Psoas muscle (tissue), 8 donors: ENCODE data around the gene SH3RF3. TPM values are rescaled to one million over a fixed set of nuclear protein-coding genes. Genes with fewer than 3 reads are reported as not detected.
A peak's percentile ranks its signal among the peaks of the same experiment; 100 is the strongest.

Experiments
- ATAC-seq, 4 donors: fragments of 200-7000 bp; cut with Tn5 transposase; one replicate each; pipeline ENCODE4 v1.9.1; 2020; ENCODE audit warnings: moderate library complexity in 3 of 4, mild to moderate bottlenecking in 2 of 4
- DNase-seq, 2 donors: peaks; one replicate each; pipeline ENCODE4 v3.0.0-alpha.2; 2020
- H3K27ac ChIP-seq: fragments of 200-600 bp; one replicate; pipeline ENCODE4 v1.8.0; 2022
- H3K27me3 ChIP-seq, 3 donors: fragments of 200-600 bp in 1 of 3; one replicate each; pipeline versions ENCODE4 v1.6.1 to v1.8.0; 2013 to 2022; ENCODE audit warnings: low read length in 2 of 3, mild to moderate bottlenecking in 2 of 3, moderate library complexity in 1 of 3; ENCODE audit not compliant: insufficient read depth in 3 of 3
- H3K36me3 ChIP-seq, 2 donors: fragments of 200-600 bp in 1 of 2; one replicate each; pipeline versions ENCODE4 v1.6.1 to v1.8.0; 2013 to 2022; ENCODE audit warnings: low read depth in 1 of 2, mild to moderate bottlenecking in 1 of 2, moderate library complexity in 1 of 2; ENCODE audit not compliant: insufficient read depth in 1 of 2
- H3K4me1 ChIP-seq: fragments of 200-600 bp; one replicate; pipeline ENCODE4 v1.8.0; 2022
- H3K4me3 ChIP-seq: fragments of 200-600 bp; one replicate; pipeline ENCODE4 v1.8.0; 2022; ENCODE audit warnings: mild to moderate bottlenecking
- H3K9me3 ChIP-seq: fragments of 200-600 bp; one replicate; pipeline ENCODE4 v1.8.0; 2022
- WGBS, 3 donors: extraction: QIAGEN DNeasy Blood & Tissue Kit; methylation state at CpG; one replicate each; pipeline versions ENCODE4 v1.1.6 to v1.1.7; 2013; 5-methylcytosine and 5-hydroxymethylcytosine counted together
- intact Hi-C, 2 donors: fragments of 100-400 bp; cut with DNase I; formaldehyde crosslinking; loops; one replicate each; pipeline versions ENCODE4 v1.11.0 to v1.14.2; 2022
- long read RNA-seq, 2 donors: library from polyadenylated mRNA; unstranded; transcript quantifications; one replicate each; pipeline ENCODE4 v2.0.0, GENCODE V29; 2021
- polyA plus RNA-seq, 3 donors: library from polyadenylated mRNA; stranded (reverse); fragments of 200-250 nt; gene quantifications; one replicate each; pipeline ENCODE4 v1.2.3, GENCODE V29; 2013
- total RNA-seq, 4 donors: library from RNA; stranded (reverse); fragmentation: NEBNext Ultra II Directional in 2 of 4; extraction: Animal tissue kit (Norgen Biotek cat#: 25700) in 2 of 4; gene quantifications; one replicate each; pipeline versions ENCODE4 v1.2.1 to v1.2.4, GENCODE V29; 2021 to 2023
- TF ChIP-seq, protein P1 (sequence below): fragments of 200-600 bp; IDR thresholded peaks from one replicate; pipeline ENCODE4 v1.8.0; 2022; ENCODE audit warnings: antibody characterized with exemption
- donor health status: healthy with polysubstance abuse.
- donor health status: DM: no; HTN: no; CAD: no; lungs with moderate emphysema.
- donor health status: Bipolar disorder and iron deficiency.
- donor health status: healthy.
- donor health status: DM: yes; HTN: yes; CAD: no.
- donor health status: DM: no; HTN: no; CAD: no.
- donor health status: DM: no; HTN: no; CAD: no.
- donor health status: DM: yes; HTN: yes; CAD: no.

SH3RF3 gene
- 10 to 100 TPM in 2 of 4 donors, 1 to 10 TPM in 2; 6.8 to 27.0 (median 12.9) TPM for total RNA-seq
- polyA plus RNA-seq, result 10 to 100 TPM in 1 of 3 donors, 1 to 10 TPM in 2; 4.6 to 15.6 (median 9.0) TPM
- long read RNA-seq, donor 1, partial matches to known transcripts, result 2 of 10 reads
- long read RNA-seq, donor 1, other reads (novel, unspliced or antisense), result 8 of 10 reads
- long read RNA-seq, donor 2, full-length matches to known transcripts, result 1 of 89 reads
- long read RNA-seq, donor 2, partial matches to known transcripts, result 72 of 89 reads
- long read RNA-seq, donor 2, other reads (novel, unspliced or antisense), result 16 of 89 reads

GRCh38 chr2:109128616-109129355 is at the start of gene SH3RF3:
TSS of gene SH3RF3 (plus strand) at chr2:109129205.
- Histone ChIP-seq H3K4me3 (peak within 1 kb of the TSS; percentile 86), H3K36me3 (no peaks in the 10 kb centered on the region), H3K27me3 (no peaks in the 10 kb centered on the region), H3K4me1 (peaks cover 28% of the 10 kb centered on the region), H3K27ac (peak within 1 kb of the TSS; percentile 82), H3K9me3 (no peaks in the 10 kb centered on the region)
- intact Hi-C loops, result loop anchor here (5.0 kb wide), 3 partner anchors 79 to 379 kb away; no protein-coding TSS in a partner anchor
- ATAC-seq (peak; percentile 45 to 59 (median 49)), DNase-seq (peak; percentile 69 to 83)
- 0 to 1% (median 0%) methylated on average over 47 to 85 of the region's 85 CpGs for WGBS, 3 donors
- TF ChIP-seq, protein P1, sequence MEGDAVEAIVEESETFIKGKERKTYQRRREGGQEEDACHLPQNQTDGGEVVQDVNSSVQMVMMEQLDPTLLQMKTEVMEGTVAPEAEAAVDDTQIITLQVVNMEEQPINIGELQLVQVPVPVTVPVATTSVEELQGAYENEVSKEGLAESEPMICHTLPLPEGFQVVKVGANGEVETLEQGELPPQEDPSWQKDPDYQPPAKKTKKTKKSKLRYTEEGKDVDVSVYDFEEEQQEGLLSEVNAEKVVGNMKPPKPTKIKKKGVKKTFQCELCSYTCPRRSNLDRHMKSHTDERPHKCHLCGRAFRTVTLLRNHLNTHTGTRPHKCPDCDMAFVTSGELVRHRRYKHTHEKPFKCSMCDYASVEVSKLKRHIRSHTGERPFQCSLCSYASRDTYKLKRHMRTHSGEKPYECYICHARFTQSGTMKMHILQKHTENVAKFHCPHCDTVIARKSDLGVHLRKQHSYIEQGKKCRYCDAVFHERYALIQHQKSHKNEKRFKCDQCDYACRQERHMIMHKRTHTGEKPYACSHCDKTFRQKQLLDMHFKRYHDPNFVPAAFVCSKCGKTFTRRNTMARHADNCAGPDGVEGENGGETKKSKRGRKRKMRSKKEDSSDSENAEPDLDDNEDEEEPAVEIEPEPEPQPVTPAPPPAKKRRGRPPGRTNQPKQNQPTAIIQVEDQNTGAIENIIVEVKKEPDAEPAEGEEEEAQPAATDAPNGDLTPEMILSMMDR, result no peak

- WGBS, 3 donors, result 73 to 78% (median 75%) methylated on average over 6 of the region's 6 CpGs
- Histone ChIP-seq H3K4me1 (no peaks in the 10 kb centered on the region), H3K36me3 (no peaks in the 10 kb centered on the region), H3K27ac (no peak overlapping the region), H3K9me3 (no peaks in the 10 kb centered on the region), H3K4me3 (no peak overlapping the region), H3K27me3 (no peaks in the 10 kb centered on the region)
- intact Hi-C loops, result no loop called here
- no peak for DNase-seq
- ATAC-seq, result no peak
- TF ChIP-seq, protein P1, result no peak
Observed at GRCh38 chr2:109079590-109079989, 49.4 kb upstream of the SH3RF3 start.

- Histone ChIP-seq H3K36me3 (no peaks in the 10 kb centered on the region), H3K4me1 (no peaks in the 10 kb centered on the region), H3K27ac (no peak overlapping the region), H3K27me3 (no peaks in the 10 kb centered on the region), H3K9me3 (no peaks in the 10 kb centered on the region), H3K4me3 (no peak overlapping the region)
- intact Hi-C loops, result no loop called here
- ATAC-seq (no peak), DNase-seq (no peak)
- TF ChIP-seq, protein P1, result no peak
- 68 to 77% (median 73%) methylated on average over 6 of the region's 6 CpGs for WGBS, 3 donors
Observed at GRCh38 chr2:109080109-109080508, 48.9 kb upstream of the SH3RF3 start.

GRCh38 chr2:109080757-109081156 is 48.2 kb upstream of the SH3RF3 start:
- Histone ChIP-seq H3K4me3 (no peak overlapping the region), H3K27ac (no peak overlapping the region), H3K27me3 (no peaks in the 10 kb centered on the region), H3K9me3 (no peaks in the 10 kb centered on the region), H3K4me1 (no peaks in the 10 kb centered on the region), H3K36me3 (no peaks in the 10 kb centered on the region)
- WGBS, 3 donors, result 66 to 68% (median 66%) methylated on average over 3 of the region's 3 CpGs
- TF ChIP-seq, protein P1, result no peak
- DNase-seq, result no peak
- ATAC-seq, result no peak
- intact Hi-C loops, result no loop called here
